GM18907 (cell line): ENCODE results near the gene FAM43B.
A peak's percentile ranks its signal among the peaks of the same experiment; 100 is the strongest.
"Not testable (repeated sequence)": the region's sequence is repeated elsewhere in the genome, so short reads cannot be mapped to it uniquely, and the experiment has no call there.

Experiments
- ATAC-seq: cut with Tn5 transposase; IDR thresholded peaks from one replicate; pipeline ENCODE4 v1.9.1; 2021; ENCODE audit warnings: mild to moderate bottlenecking, moderate library complexity; ENCODE audit not compliant: unreplicated experiment

FAM43B gene, protein sequence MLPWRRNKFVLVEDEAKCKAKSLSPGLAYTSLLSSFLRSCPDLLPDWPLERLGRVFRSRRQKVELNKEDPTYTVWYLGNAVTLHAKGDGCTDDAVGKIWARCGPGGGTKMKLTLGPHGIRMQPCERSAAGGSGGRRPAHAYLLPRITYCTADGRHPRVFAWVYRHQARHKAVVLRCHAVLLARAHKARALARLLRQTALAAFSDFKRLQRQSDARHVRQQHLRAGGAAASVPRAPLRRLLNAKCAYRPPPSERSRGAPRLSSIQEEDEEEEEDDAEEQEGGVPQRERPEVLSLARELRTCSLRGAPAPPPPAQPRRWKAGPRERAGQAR

DNA sequence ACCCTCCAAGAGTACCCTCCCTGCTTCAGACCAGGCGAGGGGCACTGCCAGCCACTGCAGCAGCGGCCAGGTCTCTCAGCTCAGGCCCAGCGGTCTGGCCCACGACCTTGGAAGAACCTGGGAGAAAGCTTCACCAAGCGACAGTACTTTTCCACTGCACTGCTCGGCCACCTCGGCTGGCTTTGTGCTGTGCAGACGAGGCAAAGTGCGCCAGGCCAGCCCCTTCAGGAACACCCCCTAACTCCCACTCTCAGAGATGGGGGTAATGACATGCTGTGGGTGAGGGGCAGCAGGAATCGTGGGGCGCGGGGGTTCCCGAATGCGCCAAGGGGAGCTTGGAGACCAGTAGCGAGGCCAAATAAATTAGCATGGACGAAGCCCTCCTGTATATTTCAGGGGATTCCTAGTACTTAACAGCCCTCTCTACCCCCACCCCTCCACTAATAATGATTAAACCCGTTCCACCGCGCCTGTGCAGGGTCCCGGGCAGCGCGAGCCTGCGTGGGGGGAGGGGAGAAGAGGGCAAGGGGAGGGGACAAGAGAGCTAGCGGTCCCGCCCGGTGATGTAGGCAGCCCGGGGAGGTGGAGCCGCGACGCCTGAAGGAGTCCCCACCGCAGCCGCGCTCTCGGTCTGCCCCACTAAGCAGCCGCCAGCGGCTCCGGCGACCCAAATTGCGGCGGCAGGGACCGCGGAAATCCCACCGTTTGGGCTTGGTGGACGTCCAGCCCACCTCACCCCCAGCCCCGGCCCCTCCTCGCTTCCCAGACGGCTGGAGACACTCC, at the start of gene FAM43B:
FAM43B (plus strand) TSS at position 629 of the 783 bp plus-strand sequence. CDS start 401 bp downstream, outside the sequence.
- no peak for ATAC-seq

DNA sequence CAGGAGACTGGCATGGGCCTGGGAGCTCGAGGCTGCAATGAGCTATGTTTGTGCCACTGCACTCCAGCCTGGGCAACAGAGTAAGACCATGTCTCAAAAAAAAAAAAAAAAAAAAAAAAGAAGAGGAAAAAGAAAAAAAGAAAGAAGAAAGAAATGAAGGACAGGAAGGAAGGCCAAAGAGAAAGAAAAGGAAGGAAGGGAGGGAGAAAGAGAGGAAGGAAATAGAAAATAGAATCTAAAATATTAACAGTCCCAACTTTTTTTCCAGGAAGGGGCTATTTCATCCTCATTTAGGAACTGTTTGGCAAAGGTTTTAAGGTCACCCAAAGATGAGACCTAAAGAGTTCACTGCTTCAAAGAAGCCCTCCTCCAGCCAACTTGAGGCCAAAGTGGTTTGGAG, 46.9 kb upstream of the FAM43B start:
- no peak for ATAC-seq

DNA sequence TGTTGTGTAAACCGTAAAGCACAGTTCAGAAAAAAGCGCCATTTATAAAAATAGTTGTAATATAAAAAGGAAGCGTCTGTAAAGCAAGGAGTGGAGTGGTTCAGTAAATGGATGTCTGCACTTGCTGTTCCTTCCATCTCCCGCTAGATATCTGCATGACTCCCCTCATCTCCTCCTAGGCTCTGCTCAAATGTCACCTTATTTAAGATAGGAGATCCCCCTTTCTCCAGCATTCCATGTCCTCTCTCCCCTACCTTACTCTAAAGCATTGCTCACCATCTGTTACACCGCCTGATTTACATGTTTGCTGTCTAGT, 45.2 kb upstream of the FAM43B start:
- peak; percentile 27 for ATAC-seq

DNA sequence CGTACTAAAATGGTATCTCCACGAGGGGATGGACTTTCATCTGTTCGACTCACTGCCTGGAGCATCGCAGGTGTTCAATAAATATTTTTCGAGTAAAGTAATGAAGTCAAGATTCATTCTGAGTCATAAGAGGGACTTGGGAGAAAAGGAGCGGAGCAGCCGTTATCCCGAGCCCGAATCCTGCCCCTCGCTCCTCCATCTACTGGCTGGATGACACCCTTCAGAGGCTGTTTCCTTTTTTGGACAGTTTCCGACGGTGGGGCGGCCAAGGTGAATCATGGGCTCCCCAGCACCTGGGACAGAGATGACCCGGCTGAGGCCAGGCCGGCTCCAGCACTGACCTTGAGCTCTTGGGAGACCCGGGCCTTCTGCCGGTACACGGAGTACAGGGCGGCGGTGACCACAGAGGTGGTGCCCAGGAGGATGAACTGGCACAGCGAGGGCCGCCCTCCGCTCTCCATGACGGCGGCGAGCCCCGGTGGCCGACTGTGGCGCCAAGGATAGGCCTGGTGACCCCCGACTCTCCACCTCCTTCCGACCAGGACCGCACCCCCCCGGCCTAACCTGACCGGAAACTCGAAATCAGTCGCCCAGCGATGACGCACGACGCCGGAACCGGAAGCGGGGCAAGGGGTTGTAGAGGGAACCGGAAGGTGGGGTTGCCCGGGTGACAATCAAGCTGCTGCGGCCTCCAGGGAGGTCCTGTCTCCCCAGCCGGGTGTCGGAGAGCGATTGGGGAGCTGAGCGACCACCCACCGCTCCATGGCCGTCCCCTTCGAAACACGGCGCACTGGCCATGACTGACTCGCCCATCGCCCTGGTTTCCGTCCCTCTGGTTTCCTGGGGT, 44.6 kb upstream of the FAM43B start, which contains the start of gene MUL1:
MUL1 (minus strand) TSS at position 588 of the 847 bp plus-strand sequence; CDS start at position 461, 127 bp downstream.
- ATAC-seq, result peak; percentile 91

DNA sequence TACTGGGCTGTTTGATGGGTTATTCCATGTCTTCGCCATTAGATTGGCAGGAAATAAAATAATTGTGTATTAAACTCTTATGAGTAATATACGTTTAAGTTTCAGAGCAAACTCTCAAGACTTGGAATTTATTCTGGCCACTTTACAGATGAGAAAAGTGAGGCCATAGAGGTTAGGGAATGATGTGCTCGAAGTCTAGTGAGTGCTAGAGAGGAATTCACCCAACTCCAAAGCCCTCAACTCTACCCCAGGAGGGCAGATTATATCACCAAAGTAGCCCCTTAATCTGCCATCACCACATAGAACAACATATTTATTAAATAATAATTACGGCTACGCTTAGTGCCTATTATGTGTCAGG, 44.0 kb upstream of the FAM43B start:
- ATAC-seq, result no peak

DNA sequence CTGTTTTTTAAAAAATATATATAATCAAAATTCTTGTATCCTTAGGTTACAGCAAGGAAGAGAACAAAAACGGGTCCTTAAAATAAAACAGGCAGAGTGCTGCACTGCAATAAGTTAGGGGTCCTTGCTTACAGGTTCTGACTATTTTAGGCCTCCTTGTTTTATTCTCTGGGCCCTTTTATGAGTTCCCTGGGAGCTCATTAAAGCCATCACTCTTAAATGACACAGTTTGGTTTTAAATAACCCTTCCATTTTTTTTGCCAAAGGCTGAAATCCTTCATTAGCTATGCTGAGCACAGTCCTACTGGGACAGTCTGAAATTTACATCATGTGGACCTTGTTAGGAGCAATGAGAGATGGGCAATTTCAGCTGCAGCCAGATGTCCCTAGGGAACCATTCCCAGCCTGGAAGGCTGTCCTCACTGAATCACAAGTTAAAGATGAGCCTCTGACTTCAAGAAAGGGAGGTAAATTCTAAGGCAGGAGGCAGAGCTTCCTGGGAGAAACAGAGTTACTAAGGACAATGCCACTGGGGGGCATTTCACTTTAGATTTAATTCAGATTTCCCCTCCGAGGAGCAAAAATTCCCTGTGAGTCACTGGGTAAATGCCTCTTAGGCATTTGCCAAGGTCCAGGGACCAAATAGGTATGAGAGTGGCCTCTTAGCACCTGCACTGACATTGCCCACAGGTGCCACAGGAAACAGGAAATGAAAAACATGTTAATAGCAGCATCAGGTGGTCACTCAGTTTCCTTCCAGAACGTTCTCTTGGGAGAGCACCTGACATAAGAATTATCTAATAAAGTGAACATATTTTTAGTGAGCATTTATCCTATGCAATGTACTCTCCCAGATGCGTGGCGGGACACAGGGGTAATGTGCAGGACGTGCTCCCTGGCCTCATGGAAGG, 40.6 kb upstream of the FAM43B start:
- ATAC-seq, result no peak

DNA sequence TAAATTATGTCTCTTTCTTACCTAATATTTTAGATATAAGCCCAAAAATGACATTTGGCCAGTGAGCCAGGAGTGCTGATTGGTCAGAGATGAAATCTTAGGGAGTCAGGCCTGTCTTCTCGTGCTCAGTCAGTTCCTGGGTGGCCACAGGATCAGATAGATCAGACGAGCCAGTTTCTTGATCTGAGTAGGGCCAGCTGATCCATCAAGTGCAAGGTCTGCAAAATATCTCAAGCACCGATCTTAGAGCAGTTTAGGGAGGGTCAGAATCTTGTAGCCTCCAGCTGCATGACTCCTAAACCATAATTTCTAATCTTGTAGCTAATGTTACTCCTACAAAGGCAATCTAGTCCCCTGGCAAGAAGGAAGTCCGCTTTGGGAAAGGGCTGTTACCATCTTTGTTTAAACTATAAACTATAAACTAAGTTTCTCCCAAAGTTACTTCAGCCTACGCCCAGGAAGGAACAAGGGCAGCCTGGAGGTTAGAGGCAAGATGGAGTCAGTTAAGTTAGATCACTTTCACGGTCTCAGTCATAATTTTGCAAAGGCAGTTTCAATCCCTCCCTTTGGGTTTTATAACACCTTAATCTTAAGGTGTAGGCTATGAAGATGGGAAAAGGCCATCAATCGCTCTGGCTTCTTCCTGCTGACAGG, 32.6 kb upstream of the FAM43B start:
- not testable (repeated sequence) for ATAC-seq

DNA sequence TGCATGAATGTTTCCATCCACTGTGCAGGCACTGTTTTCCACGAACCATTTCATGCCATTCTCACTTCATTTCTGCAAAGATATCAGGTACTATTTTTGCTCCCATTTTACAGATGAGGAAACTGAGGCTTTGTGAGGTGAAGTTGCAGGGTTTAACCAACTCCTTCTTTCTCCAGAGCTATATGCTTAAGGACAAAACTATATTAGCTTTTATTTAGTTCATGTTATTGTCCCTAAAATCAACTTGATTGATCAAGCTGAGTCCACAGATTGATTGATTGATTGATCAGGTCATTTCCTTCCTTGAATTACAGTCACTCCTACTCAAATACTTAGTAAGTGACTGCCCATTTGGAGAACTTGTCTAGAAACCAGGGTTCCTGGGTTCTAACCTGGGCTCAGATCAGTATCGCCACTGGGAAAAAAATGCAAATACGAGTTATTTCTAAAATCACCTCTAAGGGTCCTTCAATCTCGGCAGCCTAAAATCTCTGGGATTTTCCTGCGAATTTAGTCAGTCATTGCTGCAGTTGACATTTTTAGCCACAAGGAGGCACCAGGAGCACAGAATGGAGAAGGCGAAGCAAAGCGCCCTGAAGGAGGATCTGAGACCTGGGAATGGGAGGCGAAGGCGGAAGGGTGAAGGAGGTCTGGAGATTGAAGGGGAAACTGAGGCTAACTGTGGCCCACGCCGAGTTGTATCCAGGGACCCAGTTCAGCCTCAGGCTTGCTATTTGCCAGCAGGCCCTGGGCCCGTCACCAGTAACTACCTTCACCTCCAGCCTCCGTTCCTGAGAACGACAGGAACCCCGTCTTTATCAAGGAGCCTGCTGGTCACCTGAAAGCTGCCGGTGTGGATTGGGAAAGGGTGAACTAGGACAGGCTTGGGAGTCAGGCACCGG, 30.2 kb upstream of the FAM43B start:
- ATAC-seq, result no peak

DNA sequence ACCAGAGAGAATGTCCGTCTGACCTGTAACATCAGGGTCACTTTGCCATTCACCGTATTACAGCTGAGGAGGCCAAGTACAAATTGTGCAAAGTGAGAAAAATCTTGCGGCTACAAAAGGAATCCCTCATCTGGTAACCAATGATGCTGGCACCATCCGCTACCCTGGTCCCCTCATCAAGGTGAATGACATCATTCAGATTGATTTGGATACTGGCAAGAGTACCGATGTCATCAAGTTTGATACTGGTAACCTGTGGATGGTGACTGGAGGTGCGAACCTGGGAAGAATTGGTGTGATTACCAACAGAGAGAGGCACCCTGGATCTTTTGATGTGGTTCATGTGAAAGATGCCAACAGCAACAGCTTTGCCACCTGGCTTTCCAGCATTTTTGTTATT, 26.1 kb upstream of the FAM43B start:
- ATAC-seq, result no peak

DNA sequence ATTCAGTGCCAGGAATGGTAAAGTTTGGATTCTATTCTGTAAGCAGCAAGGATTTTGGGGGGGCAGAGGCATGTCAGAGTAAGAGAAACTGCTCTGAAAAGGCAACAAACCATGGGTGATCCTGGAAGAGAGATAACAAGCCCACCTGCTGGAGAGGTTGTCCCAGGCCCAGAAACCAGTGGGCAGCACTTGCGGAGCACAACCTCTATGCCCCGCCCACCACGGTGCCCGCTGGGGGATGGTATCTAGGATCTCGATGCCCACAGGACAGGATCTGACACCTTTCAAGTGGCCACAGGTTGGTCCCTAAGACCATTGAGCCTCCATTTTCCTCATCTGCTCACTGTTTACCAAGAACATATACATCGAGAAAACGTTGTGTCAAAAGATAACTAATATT, 24.2 kb upstream of the FAM43B start:
- no peak for ATAC-seq

DNA sequence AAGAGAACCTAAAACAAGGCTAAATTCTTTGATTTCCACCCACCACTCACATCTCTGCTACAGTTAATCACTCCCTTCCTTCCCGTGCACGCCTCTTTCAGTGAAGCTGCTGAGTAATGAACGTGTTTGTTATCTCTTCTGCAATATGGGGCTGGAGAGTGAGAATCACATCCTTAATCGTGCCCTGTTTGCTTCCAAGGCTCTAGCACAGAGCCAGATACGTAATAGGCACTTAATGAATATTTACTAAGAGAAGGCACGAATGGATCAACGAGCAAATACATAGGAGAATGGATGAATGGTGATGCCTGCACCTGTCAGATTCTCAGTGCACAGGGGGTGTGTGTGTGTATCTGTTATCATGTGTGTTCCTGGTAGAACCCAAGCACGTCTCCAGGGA, 22.1 kb upstream of the FAM43B start:
- ATAC-seq, result no peak

DNA sequence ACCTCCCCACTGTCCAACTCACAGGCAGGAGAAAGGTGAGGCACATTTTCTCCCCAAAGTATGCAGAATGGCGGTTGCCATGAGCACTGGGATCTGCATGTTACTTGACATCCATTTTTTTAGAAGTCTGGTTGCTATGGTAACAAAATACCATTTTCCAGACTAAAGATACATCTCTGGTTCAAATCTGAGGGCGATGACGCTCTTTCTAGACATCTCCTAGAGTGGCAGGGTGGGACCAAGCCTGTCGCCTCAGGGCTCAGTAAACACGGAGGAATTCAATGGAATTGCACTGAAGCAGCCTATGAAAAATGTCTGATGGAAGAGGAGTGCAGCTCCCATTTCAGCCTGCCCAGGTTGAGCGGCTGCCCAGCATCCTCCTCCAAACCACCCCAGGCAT, 21.5 kb upstream of the FAM43B start:
- ATAC-seq, result no peak

DNA sequence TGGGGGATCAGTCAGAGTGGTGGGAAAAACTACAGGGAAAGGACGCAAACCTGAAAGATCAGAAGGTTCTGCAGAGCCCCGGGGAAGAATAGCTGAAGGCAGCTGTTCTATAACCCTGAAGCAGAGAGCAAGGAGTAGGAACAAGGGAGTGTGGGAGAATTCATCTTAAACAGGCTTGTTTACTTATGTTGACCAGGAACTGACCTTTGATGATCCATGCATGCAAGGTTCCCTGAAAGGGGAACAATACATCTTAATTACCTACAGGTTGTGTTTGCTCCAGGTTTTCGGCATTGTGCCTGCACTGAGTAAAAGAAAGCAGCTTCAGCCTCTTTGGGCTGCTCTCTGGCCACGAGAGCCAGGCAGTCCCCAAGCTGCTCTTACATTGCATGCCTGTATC, 18.7 kb upstream of the FAM43B start:
- no peak for ATAC-seq

DNA sequence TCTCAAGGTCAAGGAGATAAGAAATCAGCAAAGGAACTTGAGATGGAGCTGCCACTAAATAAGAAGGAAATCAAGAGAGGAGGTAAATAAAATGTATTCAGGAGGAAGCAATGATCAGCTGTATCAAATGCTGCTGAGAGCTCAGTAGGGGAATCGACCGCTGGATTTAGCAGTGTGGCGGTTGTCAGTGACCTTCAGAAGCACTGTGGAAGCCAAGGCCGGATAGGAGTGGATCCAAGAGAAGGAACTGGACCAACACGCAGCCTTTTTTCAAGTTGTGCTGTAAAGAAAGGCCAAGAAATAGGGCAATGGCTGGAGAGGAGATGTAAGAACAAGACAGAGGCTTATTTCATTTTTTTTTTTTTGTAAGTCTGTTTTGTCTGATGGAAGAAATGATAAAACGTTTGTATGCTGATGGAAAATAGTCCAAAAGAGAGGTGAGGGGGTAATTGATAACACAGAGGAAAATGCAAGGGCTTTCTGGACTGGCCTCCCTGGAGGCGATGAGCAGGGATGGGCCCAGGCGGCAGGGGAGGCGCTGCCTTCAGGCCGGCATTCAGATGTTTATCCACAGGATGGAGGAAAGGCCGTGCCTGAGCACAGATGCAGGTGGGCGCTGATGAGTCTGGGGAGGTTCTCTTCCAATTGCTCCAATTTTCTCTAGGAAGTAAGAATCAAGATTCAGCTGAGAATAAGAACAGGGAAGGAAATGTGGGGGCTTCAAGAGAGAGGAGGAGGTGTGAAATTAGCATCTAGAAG, 17.5 kb upstream of the FAM43B start:
- ATAC-seq, result no peak

DNA sequence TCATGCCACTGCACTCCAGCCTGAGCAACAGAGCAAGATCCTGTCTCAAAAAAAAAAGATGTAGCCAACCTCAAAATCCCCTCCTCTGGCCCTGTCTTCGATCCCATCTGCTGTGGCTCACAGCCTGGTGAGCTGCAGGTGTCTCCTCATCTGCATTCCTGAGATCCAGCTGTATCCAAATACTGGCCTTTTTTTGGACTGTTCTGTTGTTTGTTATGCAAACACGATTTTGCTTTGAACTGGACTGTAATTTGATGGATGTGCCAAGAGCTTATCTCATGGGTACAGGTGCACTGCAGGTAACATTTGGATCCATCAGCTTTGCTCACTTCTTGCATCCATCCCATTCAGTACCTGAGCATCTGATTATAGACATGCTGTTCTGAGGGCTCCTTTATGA, 14.1 kb upstream of the FAM43B start:
- no peak for ATAC-seq

DNA sequence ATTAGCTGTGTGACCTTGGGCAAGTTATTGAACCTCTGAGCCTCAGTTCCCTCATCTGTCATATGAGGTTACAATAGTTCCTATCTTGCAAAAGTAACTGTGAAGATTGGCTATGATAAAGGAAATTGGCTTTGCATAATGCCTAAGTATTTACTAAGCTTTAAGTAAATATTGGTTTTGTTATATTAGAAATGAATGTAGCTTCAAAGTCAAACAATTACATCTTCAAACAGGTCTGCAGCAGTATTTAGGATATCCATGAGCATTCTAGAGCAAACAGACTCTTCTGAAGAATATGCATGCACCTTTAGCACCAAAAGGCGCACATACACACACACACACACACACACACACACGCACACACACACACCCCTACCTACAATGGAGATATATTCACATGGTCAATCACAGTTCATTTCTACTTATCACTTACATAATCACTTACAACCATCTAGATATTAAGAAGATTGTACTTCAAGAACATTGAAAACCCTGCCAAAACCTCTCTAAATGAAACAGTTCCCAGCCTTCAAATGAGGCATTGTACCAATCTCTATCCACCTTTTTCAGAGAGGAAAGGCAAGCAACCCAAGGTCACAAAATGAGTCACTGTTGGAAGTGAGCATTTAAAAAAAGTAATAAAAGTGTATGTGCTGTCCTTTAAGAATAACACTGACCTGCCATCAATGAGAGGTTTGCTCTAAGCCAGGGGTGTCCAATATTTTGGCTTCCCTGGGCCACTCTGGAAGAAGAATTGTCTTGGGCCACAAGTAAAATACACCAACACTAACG, 13.4 kb upstream of the FAM43B start:
- ATAC-seq, result no peak

DNA sequence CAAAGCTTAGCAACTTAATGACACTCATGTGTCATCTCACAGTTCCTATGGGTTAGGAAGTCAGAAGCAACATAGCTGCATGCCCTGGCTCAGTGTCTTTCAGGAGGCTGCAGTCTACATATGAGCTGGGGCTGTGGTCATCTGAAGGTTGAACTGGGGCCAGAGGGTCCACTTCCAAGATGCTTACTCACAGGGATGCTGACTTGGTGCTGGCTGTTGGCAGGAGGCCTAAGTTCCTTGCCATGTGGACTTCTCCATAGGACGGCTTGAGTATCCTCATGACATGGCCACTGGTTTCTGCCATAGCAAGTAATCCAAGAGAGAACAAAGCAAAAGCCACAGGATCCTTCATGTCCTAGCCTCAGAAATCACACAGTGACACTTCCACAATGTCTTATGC, 12.1 kb upstream of the FAM43B start:
- ATAC-seq, result no peak
